ENCODE measurements around the gene PLEKHM3. TPM values are rescaled to one million over a fixed set of nuclear protein-coding genes. Genes with fewer than 3 reads are reported as not detected.

PLEKHM3 gene
- total RNA-seq, 2 donors from 2014 or later, result 14.0 to 15.2 TPM

GRCh38 chr2:207871506-207871905 is 153.8 kb downstream of the PLEKHM3 start:
- 100% methylated on average over 1 of the region's 1 CpG for WGBS, 2 donors
- no peak for ATAC-seq
- no peak for TF ChIP-seq CTCF (IDR thresholded peaks at IDR 0.05)
- no peak for TF ChIP-seq POLR2A (IDR thresholded peaks at IDR 0.05)
- H3K9me3 ChIP-seq, result no peaks in the 10 kb centered on the region
- no peak overlapping the region for H3K4me3 ChIP-seq
- H3K36me3 ChIP-seq (replicated peaks in 1 of 2; ENCODE audit: insufficient read depth in 1 of 2, low read depth in 2 of 2), result no peaks in the 10 kb centered on the region
- H3K27ac ChIP-seq, result no peak overlapping the region
- DNase-seq, result no peak
- no peaks in the 10 kb centered on the region for H3K27me3 ChIP-seq
- peaks cover 27% of the 10 kb centered on the region for H3K4me1 ChIP-seq
- intact Hi-C loops (cut with DNase I), result no loop called here

- H3K4me3 ChIP-seq, result no peak overlapping the region
- no peaks in the 10 kb centered on the region for H3K9me3 ChIP-seq
- ATAC-seq, result no peak
- intact Hi-C loops (cut with DNase I), result no loop called here
- H3K27ac ChIP-seq, result peak overlapping the region in 2 of 4 donors; percentile 60 to 73
- TF ChIP-seq CTCF (IDR thresholded peaks at IDR 0.05) (no peak), POLR2A (IDR thresholded peaks at IDR 0.05) (no peak)
- DNase-seq, result no peak
- H3K36me3 ChIP-seq (replicated peaks in 1 of 2; ENCODE audit: insufficient read depth in 1 of 2, low read depth in 2 of 2), result no peaks in the 10 kb centered on the region
- WGBS, 2 donors, result 89 to 92% methylated on average over 4 of the region's 4 CpGs
- H3K27me3 ChIP-seq, result no peaks in the 10 kb centered on the region
- H3K4me1 ChIP-seq, result peaks cover 20% of the 10 kb centered on the region
Observed at GRCh38 chr2:207870814-207871213, 154.5 kb downstream of the PLEKHM3 start.

- ATAC-seq (peak; percentile 90), DNase-seq (peak; percentile 24 to 50 (median 42))
- no peaks in the 10 kb centered on the region for H3K36me3 ChIP-seq (replicated peaks in 1 of 2; ENCODE audit: insufficient read depth in 1 of 2, low read depth in 2 of 2)
- no peak for TF ChIP-seq POLR2A (IDR thresholded peaks at IDR 0.05)
- no peak for TF ChIP-seq CTCF (IDR thresholded peaks at IDR 0.05)
- intact Hi-C loops (cut with DNase I), result no loop called here
- H3K27me3 ChIP-seq, result no peaks in the 10 kb centered on the region
- H3K4me1 ChIP-seq, result peaks cover 20% of the 10 kb centered on the region
- H3K9me3 ChIP-seq, result no peaks in the 10 kb centered on the region
- no peak overlapping the region for H3K4me3 ChIP-seq
- WGBS, 2 donors, result 48 to 67% methylated on average over 7 of the region's 7 CpGs
- H3K27ac ChIP-seq, result peak overlapping the region; percentile 23 to 73 (median 60)
Observed at GRCh38 chr2:207869784-207870778, 155.2 kb downstream of the PLEKHM3 start.

- 93 to 94% methylated on average over 5 of the region's 5 CpGs for WGBS, 2 donors
- H3K27ac ChIP-seq, result peak overlapping the region in 2 of 4 donors; percentile 60 to 73
- ATAC-seq, result no peak
Observed at GRCh38 chr2:207868855-207869596, 156.3 kb downstream of the PLEKHM3 start.

More at GRCh38 chr2:207868855-207869596, 156.3 kb downstream of the PLEKHM3 start:
- H3K27me3 ChIP-seq, result no peaks in the 10 kb centered on the region
- intact Hi-C loops (cut with DNase I), result no loop called here
- no peaks in the 10 kb centered on the region for H3K36me3 ChIP-seq (replicated peaks in 1 of 2; ENCODE audit: insufficient read depth in 1 of 2, low read depth in 2 of 2)
- no peak for DNase-seq
- no peaks in the 10 kb centered on the region for H3K9me3 ChIP-seq
- TF ChIP-seq POLR2A (IDR thresholded peaks at IDR 0.05) (no peak), CTCF (IDR thresholded peaks at IDR 0.05) (no peak)
- H3K4me1 ChIP-seq, result peaks cover 20% of the 10 kb centered on the region
- H3K4me3 ChIP-seq, result no peak overlapping the region
